ENCODE results near the gene MAGED1.

DNA sequence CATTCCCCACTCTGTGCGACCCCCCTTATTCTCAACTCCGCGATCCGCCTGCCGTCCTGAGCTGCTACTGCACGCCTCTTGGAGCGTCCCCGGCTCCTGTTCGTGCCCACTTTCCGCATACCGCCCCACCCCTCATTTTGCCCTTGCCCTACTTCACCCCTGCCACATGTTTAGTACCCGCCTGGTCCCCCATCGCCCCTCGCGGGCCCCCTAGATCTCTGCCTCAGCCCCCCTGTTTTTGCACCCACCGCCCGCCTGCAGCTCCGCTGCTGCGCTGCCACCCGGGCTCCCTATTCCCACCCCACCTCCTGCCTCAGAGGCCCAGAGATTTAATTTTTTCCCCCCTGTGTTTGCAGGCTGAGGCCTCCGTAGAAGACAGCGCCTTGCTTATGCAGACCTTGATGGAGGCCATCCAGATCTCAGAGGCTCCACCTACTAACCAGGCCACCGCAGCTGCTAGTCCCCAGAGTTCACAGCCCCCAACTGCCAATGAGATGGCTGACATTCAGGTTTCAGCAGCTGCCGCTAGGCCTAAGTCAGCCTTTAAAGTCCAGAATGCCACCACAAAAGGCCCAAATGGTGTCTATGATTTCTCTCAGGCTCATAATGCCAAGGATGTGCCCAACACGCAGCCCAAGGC is 1.4 kb downstream of the MAGED1 start:
- TF ChIP-seq, protein P1, sequence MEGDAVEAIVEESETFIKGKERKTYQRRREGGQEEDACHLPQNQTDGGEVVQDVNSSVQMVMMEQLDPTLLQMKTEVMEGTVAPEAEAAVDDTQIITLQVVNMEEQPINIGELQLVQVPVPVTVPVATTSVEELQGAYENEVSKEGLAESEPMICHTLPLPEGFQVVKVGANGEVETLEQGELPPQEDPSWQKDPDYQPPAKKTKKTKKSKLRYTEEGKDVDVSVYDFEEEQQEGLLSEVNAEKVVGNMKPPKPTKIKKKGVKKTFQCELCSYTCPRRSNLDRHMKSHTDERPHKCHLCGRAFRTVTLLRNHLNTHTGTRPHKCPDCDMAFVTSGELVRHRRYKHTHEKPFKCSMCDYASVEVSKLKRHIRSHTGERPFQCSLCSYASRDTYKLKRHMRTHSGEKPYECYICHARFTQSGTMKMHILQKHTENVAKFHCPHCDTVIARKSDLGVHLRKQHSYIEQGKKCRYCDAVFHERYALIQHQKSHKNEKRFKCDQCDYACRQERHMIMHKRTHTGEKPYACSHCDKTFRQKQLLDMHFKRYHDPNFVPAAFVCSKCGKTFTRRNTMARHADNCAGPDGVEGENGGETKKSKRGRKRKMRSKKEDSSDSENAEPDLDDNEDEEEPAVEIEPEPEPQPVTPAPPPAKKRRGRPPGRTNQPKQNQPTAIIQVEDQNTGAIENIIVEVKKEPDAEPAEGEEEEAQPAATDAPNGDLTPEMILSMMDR (IDR thresholded peaks at IDR 0.05; ENCODE audit: low read length): no peak
- TF ChIP-seq EZH2phosphoT487 (IDR thresholded peaks at IDR 0.05; ENCODE audit: low read length): no peak

All from MM.1S (cell line).